Measurements from ENCODE around the gene PBX3. TPM values are rescaled to one million over a fixed set of nuclear protein-coding genes. Genes with fewer than 3 reads are reported as not detected.
"Not testable (repeated sequence)": the region's sequence is repeated elsewhere in the genome, so short reads cannot be mapped to it uniquely, and the experiment has no call there.

Gene PBX3
- total RNA-seq, 2 experiments from 2014 or later: 9.4 to 14.3 TPM

- Mint-ChIP-seq H3K36me3 (ENCODE audit: low read depth) (no peaks in the 10 kb centered on the region), H3K4me3 (no peak overlapping the region), H3K9me3 (no peaks in the 10 kb centered on the region), H3K27ac (no peak overlapping the region), H3K27me3 (ENCODE audit: low read depth) (no peaks in the 10 kb centered on the region), H3K4me1 (ENCODE audit: low read depth) (no peaks in the 10 kb centered on the region)
- intact Hi-C loops (cut with micrococcal nuclease): no loop called here
- DNase-seq: peak; percentile 40
- CTCF ChIA-PET: no interaction called here
These were observed 68.4 kb downstream of the PBX3 start for GRCh38 chr9:125815568-125815967.

- no peak for DNase-seq
- no peaks in the 10 kb centered on the region for H3K9me3 Mint-ChIP-seq
- intact Hi-C loops (cut with micrococcal nuclease): no loop called here
- no peaks in the 10 kb centered on the region for H3K27me3 Mint-ChIP-seq (ENCODE audit: low read depth)
- H3K4me1 Mint-ChIP-seq (ENCODE audit: low read depth): no peaks in the 10 kb centered on the region
- no peaks in the 10 kb centered on the region for H3K36me3 Mint-ChIP-seq (ENCODE audit: low read depth)
- no peak overlapping the region for H3K27ac Mint-ChIP-seq
- CTCF ChIA-PET: no interaction called here
- H3K4me3 Mint-ChIP-seq: no peak overlapping the region
These were observed 69.1 kb downstream of the PBX3 start for GRCh38 chr9:125816321-125816720.

GRCh38 chr9:125820100-125820804 is 73.1 kb downstream of the PBX3 start:
- peaks cover 20% of the 10 kb centered on the region for H3K4me1 Mint-ChIP-seq (ENCODE audit: low read depth)
- H3K4me3 Mint-ChIP-seq: no peak overlapping the region
- no peak overlapping the region for H3K27ac Mint-ChIP-seq
- no peaks in the 10 kb centered on the region for H3K36me3 Mint-ChIP-seq (ENCODE audit: low read depth)
- intact Hi-C loops (cut with micrococcal nuclease): loop anchor here (5.0 kb wide), 2 partner anchors 67 to 173 kb away; no protein-coding TSS in a partner anchor
- H3K9me3 Mint-ChIP-seq: no peaks in the 10 kb centered on the region
- CTCF ChIA-PET: interaction anchor here (0.6 to 1.4 kb wide), 2 partner anchors 75 to 164 kb away, joined by 3 read pairs; no protein-coding TSS in a partner anchor
- H3K27me3 Mint-ChIP-seq (ENCODE audit: low read depth): no peaks in the 10 kb centered on the region
- DNase-seq: no peak

GRCh38 chr9:125821078-125821477 is 73.9 kb downstream of the PBX3 start:
- Mint-ChIP-seq H3K27ac (no peak overlapping the region), H3K9me3 (no peaks in the 10 kb centered on the region), H3K4me3 (no peak overlapping the region), H3K4me1 (ENCODE audit: low read depth) (peaks cover 25% of the 10 kb centered on the region), H3K36me3 (ENCODE audit: low read depth) (no peaks in the 10 kb centered on the region), H3K27me3 (ENCODE audit: low read depth) (no peaks in the 10 kb centered on the region)
- no peak for DNase-seq
- CTCF ChIA-PET: no interaction called here
- intact Hi-C loops (cut with micrococcal nuclease): loop anchor here (5.0 kb wide), 2 partner anchors 66 to 174 kb away; no protein-coding TSS in a partner anchor

GRCh38 chr9:125822160-125822559 is 75.0 kb downstream of the PBX3 start:
- intact Hi-C loops (cut with micrococcal nuclease): loop anchor here (5.0 kb wide), 2 partner anchors 65 to 175 kb away; no protein-coding TSS in a partner anchor
- Mint-ChIP-seq H3K27ac (no peak overlapping the region), H3K9me3 (no peaks in the 10 kb centered on the region), H3K4me3 (no peak overlapping the region), H3K27me3 (ENCODE audit: low read depth) (no peaks in the 10 kb centered on the region), H3K36me3 (ENCODE audit: low read depth) (no peaks in the 10 kb centered on the region), H3K4me1 (ENCODE audit: low read depth) (peaks cover 25% of the 10 kb centered on the region)
- DNase-seq: no peak
- CTCF ChIA-PET: interaction anchor here (0.5 kb wide), 2 partner anchors 240 to 415 kb away, joined by 3 to 6 read pairs; no protein-coding TSS in a partner anchor

- intact Hi-C loops (cut with micrococcal nuclease): loop anchor here (5.0 kb wide), 2 partner anchors 64 to 176 kb away; no protein-coding TSS in a partner anchor
- Mint-ChIP-seq H3K9me3 (no peaks in the 10 kb centered on the region), H3K27ac (no peak overlapping the region), H3K4me1 (ENCODE audit: low read depth) (peaks cover 26% of the 10 kb centered on the region), H3K4me3 (no peak overlapping the region), H3K27me3 (ENCODE audit: low read depth) (no peaks in the 10 kb centered on the region), H3K36me3 (ENCODE audit: low read depth) (no peaks in the 10 kb centered on the region)
- CTCF ChIA-PET: no interaction called here
- DNase-seq: no peak
These were observed 75.7 kb downstream of the PBX3 start for GRCh38 chr9:125822902-125823301.

- peak; percentile 12 for DNase-seq
- Mint-ChIP-seq H3K4me1 (ENCODE audit: low read depth) (peaks cover 30% of the 10 kb centered on the region), H3K4me3 (peak overlapping the region; percentile 62)
- H3K27ac Mint-ChIP-seq; H3K27me3 Mint-ChIP-seq (ENCODE audit: low read depth); H3K36me3 Mint-ChIP-seq (ENCODE audit: low read depth); CTCF ChIA-PET; H3K9me3 Mint-ChIP-seq: not testable (repeated sequence)
- intact Hi-C loops (cut with micrococcal nuclease): loop anchor here (5.0 kb wide), 2 partner anchors 63 to 177 kb away; no protein-coding TSS in a partner anchor
These were observed 76.8 kb downstream of the PBX3 start for GRCh38 chr9:125823874-125824406.

GRCh38 chr9:125825762-125826161 is 78.6 kb downstream of the PBX3 start:
- Mint-ChIP-seq H3K36me3 (ENCODE audit: low read depth) (no peaks in the 10 kb centered on the region), H3K4me1 (ENCODE audit: low read depth) (peaks cover 33% of the 10 kb centered on the region), H3K27me3 (ENCODE audit: low read depth) (no peaks in the 10 kb centered on the region), H3K27ac (no peak overlapping the region), H3K9me3 (no peaks in the 10 kb centered on the region), H3K4me3 (no peak overlapping the region)
- no peak for DNase-seq
- CTCF ChIA-PET: no interaction called here
- intact Hi-C loops (cut with micrococcal nuclease): no loop called here

- CTCF ChIA-PET: interaction anchor here (1.0 kb wide), 1 partner anchor 12 kb away, joined by 3 read pairs; no protein-coding TSS in a partner anchor
- no peak for DNase-seq
- H3K9me3 Mint-ChIP-seq: no peaks in the 10 kb centered on the region
- no peaks in the 10 kb centered on the region for H3K36me3 Mint-ChIP-seq (ENCODE audit: low read depth)
- no peak overlapping the region for H3K4me3 Mint-ChIP-seq
- H3K4me1 Mint-ChIP-seq (ENCODE audit: low read depth): peaks cover 40% of the 10 kb centered on the region
- H3K27me3 Mint-ChIP-seq (ENCODE audit: low read depth): no peaks in the 10 kb centered on the region
- H3K27ac Mint-ChIP-seq: no peak overlapping the region
- intact Hi-C loops (cut with micrococcal nuclease): no loop called here
These were observed 79.7 kb downstream of the PBX3 start for GRCh38 chr9:125826850-125827249.

- intact Hi-C loops (cut with micrococcal nuclease): loop anchor here (1.0 to 2.0 kb wide), 3 partner anchors 83 to 309 kb away; no protein-coding TSS in a partner anchor
- CTCF ChIA-PET: interaction anchor here (0.6 kb wide), 1 partner anchor 524 kb away, joined by 3 read pairs; no protein-coding TSS in a partner anchor
- no peaks in the 10 kb centered on the region for H3K9me3 Mint-ChIP-seq
- no peaks in the 10 kb centered on the region for H3K27me3 Mint-ChIP-seq (ENCODE audit: low read depth)
- peaks cover 29% of the 10 kb centered on the region for H3K4me1 Mint-ChIP-seq (ENCODE audit: low read depth)
- peak; percentile 73 for DNase-seq
- peaks cover 1% of the 10 kb centered on the region for H3K36me3 Mint-ChIP-seq (ENCODE audit: low read depth)
- peak overlapping the region; percentile 77 for H3K4me3 Mint-ChIP-seq
- peak overlapping the region; percentile 84 for H3K27ac Mint-ChIP-seq
These were observed 82.6 kb downstream of the PBX3 start for GRCh38 chr9:125829743-125830142.

- CTCF ChIA-PET: interaction anchor here (1.0 kb wide), 1 partner anchor 14 kb away, joined by 4 read pairs; no protein-coding TSS in a partner anchor
- Mint-ChIP-seq H3K36me3 (ENCODE audit: low read depth) (peaks cover 1% of the 10 kb centered on the region), H3K27me3 (ENCODE audit: low read depth) (no peaks in the 10 kb centered on the region), H3K9me3 (no peaks in the 10 kb centered on the region), H3K4me3 (no peak overlapping the region), H3K4me1 (ENCODE audit: low read depth) (peaks cover 20% of the 10 kb centered on the region), H3K27ac (no peak overlapping the region)
- intact Hi-C loops (cut with micrococcal nuclease): loop anchor here (2.0 kb wide), 2 partner anchors 130 to 310 kb away; no protein-coding TSS in a partner anchor
- no peak for DNase-seq
These were observed 83.9 kb downstream of the PBX3 start for GRCh38 chr9:125831054-125831453.

GRCh38 chr9:125831616-125832015 is 84.4 kb downstream of the PBX3 start:
- H3K27me3 Mint-ChIP-seq (ENCODE audit: low read depth): no peaks in the 10 kb centered on the region
- no peaks in the 10 kb centered on the region for H3K9me3 Mint-ChIP-seq
- H3K27ac Mint-ChIP-seq: no peak overlapping the region
- H3K36me3 Mint-ChIP-seq (ENCODE audit: low read depth): peaks cover 1% of the 10 kb centered on the region
- DNase-seq: no peak
- H3K4me1 Mint-ChIP-seq (ENCODE audit: low read depth): peaks cover 20% of the 10 kb centered on the region
- CTCF ChIA-PET: interaction anchor here (1.0 kb wide), 1 partner anchor 13 kb away, joined by 4 read pairs; no protein-coding TSS in a partner anchor
- no peak overlapping the region for H3K4me3 Mint-ChIP-seq
- intact Hi-C loops (cut with micrococcal nuclease): loop anchor here (2.0 kb wide), 2 partner anchors 131 to 311 kb away; no protein-coding TSS in a partner anchor
